Activated naive CD4-positive, alpha-beta T cell treated with anti-CD3 and anti-CD28 coated beads, Interleukin-2, amount 50 U/mL, for 16 hours (primary cell): Measurements from ENCODE around the gene GIMAP1.

Experiments used
- DNase-seq: peaks from one replicate; pipeline ENCODE4 v3.0.0-alpha.2; 2020

The GIMAP1 gene

GRCh38 chr7:150753239-150753638 lies 36.8 kb downstream of the GIMAP1 start:
- DNase-seq = no peak

- DNase-seq = no peak
Measured at GRCh38 chr7:150753826-150754603, 37.6 kb downstream of the GIMAP1 start.

- no peak for DNase-seq
Measured at GRCh38 chr7:150754951-150755350, 38.5 kb downstream of the GIMAP1 start.

- peak; percentile 69 for DNase-seq
Measured at GRCh38 chr7:150755473-150756099, 39.2 kb downstream of the GIMAP1 start.

GRCh38 chr7:150756166-150756565 lies 39.8 kb downstream of the GIMAP1 start:
- DNase-seq = no peak

DNA sequence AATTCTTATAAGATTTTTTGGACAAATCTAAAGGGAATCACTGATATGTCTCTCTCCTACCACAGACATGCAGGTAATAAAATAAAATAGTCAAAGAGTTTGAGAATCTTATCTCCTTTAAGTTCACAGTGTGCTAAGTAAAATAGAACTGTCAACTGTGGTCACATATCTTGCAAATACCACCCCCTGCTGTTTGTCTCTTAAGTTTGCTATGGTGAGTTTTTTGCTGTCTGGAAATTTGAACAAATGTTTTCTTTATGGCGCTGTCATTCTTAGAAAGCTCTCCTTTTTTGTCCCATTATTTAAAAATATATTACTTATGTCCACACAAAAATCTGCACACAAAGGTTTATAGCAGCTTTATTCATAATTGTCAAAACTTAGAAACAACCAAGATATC lies 40.4 kb downstream of the GIMAP1 start:
- no peak for DNase-seq

DNA sequence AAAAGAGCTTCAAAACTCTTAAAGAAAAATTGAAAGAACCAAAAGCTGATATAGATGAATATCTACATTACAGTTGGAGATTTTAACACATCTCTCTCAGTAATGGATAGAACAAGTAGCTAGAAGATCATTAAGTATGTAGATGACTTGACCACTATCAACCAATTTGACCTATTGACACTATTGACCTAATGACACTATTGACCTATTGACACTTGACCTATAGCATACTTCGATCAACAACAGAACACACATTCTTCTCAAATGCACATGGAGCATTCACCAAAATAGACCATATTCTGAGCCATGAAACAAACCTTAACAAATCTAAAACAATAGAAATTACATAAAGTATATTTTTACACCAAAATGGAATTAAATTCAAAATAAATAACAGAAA lies 43.1 kb downstream of the GIMAP1 start:
- no peak for DNase-seq

- no peak for DNase-seq
Measured at GRCh38 chr7:150766334-150766709, 49.9 kb downstream of the GIMAP1 start.

DNA sequence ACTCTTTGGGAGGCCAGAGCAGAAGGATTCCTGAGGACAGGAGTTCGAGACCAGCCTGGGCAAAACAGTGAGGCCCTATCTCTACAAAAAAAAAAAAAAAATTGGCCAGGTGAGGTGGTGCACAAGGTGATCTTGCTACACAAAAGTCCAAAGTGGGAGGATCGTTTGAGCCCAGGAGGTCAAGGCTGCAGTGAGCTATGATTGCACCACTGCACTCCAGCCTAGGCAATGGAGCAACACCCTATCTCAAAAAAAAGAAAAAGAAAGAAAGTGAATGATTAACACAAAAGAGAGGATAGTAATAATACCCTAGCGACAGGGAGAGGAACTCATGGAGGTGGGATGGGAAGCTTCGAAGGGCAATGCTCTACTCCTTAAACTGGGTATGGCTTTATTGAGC lies 53.4 kb downstream of the GIMAP1 start:
- no peak for DNase-seq
